Inferior parietal cortex (tissue), 1 donor: ENCODE data around the gene LRRC37B.
"Not testable (repeated sequence)": the region's sequence is repeated elsewhere in the genome, so short reads cannot be mapped to it uniquely, and the experiment has no call there.

ENCODE experiments used
- DNase-seq: peaks from one replicate; pipeline ENCODE4 v3.0.0-alpha.2; 2016; ENCODE audit errors: extremely low spot score

LRRC37B gene

DNA sequence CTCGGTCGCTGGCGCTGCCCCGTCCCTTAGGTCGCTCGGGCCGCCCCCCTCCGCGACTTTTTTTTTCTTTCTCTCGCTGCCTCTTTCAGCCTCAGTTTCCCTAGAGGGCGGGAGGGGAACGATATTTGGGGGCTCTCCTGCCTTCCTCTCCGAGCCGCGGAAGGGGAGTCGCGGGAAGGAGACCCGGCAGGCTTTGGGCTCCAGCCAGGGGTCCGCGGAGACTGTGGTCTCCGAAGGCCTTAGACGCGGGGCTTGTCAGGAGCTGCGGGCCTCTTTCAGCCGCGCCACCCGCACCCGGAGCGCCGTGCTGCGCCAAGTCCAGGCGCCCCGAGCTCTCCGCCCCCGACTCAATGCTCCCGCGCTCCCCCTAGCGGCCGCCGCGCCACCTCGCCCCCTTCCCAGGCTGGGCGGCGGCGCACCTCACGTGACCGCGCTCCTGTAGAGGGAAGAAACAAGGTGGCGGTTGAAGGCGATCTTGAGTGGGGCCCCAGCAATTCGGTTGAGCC, at the start of gene LRRC37B:
Gene LRRC37B, plus strand, starts transcription at position 427 of the 506 bp plus-strand sequence. CDS start 14,010 bp downstream, outside the sequence.
- DNase-seq = peak; percentile 83

DNA sequence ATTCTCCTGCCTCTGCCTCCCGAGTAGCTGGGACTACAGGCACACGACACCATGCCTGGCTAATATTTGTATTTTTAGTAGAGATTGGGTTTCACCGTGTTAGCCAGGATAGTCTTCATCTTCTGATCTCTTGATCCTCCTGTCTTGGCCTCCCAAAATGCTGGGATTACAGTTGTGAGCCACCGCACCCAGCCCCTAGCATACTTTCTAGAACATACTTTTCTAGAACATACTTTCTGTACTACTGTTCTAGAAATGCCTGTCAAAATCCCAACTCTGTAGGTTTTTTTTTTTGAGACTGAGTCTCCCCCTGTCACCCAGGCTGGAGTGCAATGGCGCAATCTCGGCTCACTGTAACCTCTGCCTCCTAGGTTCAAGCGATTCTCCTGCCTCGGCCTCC, 43.1 kb upstream of the LRRC37B start:
- DNase-seq = not testable (repeated sequence)

DNA sequence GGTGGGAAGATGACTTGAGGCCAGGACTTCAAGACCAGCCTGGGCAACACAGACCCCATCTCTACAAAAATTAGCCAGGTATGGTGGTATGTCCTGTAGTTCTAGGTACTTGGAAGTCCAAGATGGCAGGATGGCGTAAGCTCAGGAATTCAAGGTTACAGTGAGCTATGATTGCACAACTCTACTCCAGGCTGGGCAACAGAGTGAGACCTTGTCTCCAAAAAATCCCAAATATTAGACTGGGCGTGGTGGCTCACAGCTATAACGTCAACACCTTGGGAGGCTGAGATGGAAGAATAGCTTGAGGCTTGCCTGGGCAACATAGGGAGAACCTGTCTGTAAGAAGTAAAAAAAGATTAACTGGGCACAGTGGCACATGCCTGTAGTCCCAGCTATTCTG, 39.5 kb upstream of the LRRC37B start:
- DNase-seq = no peak

DNA sequence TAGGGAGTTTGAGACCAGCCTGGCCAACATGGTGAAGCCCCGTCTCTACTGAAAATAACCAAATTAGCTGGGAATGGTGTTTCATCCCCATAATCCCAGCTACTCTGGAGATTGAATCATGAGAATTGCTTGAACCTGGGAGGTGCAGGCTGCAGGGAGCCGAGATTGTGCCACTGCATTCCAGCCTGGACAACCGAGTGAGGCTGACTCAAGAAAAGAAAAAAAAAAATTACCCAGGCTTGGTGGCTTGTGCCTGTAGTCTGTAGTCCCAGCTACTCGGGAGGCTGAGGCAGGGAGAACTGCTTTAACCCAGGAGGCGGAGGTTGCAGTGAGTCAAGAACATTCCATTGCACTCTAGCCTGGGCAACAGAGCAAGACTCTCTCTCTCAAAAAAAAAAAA, 36.8 kb upstream of the LRRC37B start:
- not testable (repeated sequence) for DNase-seq

DNA sequence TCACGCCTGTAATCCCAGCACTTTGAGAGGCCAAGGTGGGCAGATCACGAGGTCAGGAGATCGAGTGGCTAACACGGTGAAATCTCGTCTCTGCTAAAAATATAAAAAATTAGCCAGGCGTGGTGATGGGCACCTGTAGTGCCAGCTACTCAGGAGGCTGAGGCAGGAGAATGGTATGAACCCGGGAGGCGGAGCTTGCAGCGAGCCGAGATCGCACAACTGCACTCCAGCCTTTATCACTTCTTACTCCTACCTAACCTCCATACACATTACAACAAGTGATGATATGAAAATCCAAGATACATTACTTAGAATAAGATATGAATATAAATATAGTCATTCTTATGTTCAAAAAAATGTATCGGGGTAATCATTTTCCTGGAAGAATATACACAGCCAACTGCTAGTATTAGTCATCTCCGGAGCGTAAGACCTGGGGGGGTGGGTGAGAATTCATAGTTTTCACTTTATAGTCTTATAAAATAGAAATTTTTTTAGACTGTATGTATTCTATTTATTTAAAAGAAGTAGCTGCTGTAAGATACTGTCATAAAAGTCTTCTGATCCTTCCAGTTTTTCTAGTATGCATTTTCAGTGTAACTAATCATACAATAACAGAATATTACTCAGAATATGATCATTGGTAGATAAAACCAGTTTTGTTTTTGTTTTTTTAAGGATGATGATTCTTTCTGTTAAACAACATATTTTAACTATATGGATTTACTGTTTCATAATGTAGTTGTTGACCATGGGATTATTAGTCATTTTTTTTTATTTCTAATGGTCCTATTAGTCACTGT, 32.7 kb upstream of the LRRC37B start:
- not testable (repeated sequence) for DNase-seq

DNA sequence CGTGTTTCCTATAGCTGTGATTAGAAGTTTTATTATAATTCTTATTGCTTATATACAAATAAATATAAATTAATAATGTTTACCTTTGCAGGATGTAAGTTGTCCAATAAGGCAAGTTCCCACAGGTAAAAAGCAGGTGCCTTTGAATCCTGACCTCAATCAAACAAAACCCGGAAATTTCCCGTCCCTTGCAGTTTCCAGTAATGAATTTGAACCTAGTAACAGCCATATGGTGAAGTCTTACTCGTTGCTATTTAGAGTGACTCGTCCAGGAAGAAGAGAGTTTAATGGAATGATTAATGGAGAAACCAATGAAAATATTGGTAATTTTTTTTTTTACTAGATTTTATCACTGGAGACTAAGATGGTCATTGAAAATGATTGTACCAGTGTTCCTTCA, 31.8 kb upstream of the LRRC37B start:
- DNase-seq = not testable (repeated sequence)

DNA sequence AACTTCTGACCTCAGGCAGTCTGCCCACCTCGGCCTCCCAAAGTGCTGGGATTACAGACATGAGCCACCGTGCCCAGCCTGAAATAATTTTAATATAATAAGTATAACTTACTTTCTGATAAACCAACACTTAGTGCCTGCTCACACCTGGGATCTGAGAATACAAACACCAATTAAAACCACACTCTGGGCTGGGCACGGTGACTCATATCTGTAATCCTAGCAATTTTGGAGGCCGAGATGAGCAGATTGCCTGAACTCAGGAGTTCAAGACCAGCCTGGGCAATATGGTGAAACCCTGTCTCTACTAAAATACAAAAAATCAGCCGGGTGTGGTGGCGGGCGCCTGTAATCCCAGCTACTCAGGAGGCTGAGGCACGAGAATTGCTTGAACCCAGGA, 15.4 kb upstream of the LRRC37B start:
- not testable (repeated sequence) for DNase-seq

DNA sequence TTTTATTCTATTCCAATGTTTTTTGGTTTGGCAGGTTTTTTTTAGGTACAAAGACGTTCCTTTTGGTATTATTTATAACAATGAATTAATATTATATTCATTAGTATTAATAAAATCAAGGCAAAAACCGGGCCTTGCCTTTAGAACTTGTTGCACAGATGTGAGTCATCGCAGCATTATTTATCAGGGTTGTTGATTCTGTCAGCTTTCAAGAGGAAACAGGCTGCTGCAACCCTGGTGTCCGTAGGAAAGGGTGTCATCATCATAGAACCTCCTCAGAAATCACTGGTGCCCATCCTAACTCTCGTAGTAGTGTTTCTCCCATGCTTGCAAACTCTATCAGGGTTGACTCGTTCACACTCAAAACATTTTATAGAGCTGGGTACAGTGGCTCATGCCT, 10.2 kb upstream of the LRRC37B start:
- DNase-seq = no peak

DNA sequence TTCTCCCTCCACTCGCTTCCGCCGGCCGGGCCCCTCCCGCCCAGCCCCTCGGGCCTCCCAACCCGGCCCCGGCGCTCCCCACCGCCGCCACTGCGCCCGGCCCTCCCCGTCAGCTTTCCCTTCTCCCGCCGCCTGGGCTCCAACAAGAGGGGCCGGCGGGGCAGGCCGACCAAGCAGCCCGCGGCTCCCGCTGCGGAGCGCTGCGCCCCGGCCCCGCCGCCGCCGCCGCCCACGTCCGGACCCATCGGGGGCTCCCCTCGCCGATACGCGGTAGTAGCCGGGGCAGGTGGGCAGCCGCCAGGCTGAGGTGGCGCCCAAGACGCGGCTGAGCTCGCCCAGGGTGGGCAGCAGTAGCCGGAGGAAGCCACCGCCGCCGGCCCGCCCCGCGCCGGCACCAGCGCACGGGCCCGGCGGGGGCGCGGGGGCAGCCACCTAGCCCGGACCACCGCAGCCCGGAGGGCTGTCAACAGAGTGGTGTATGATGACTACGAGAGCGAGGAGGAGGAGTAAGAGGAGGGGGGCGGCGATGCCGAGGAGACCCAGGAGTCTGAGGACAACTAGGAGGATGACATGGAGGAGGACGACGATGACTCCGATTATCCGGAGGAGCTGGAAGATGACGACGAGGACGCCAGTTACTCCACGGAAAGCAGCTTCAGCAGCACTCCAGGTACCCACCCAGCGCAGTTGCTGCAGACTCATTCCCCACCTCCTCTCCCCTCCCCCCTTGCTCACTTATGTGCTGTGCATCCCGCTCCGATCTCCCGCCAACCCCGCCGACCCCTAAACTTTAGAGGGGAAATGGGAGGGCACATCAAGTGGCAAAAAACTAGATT, 498 bp downstream of the LRRC37B start:
- peak; percentile 44 for DNase-seq

DNA sequence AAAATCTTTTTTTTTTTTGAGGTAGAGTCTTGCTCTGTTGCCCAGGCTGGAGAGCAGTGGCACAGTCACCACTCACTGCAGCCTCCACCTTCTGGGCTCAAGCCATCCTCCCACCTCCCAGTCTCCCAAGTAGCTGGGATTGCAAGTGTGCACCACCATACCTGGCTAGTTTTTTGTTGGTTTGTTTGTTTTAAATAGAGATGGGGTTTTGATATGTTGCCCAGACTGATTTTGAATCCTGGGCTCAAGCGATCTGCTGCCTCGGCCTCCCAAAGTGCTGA, 2.0 kb downstream of the LRRC37B start:
- DNase-seq = no peak

DNA sequence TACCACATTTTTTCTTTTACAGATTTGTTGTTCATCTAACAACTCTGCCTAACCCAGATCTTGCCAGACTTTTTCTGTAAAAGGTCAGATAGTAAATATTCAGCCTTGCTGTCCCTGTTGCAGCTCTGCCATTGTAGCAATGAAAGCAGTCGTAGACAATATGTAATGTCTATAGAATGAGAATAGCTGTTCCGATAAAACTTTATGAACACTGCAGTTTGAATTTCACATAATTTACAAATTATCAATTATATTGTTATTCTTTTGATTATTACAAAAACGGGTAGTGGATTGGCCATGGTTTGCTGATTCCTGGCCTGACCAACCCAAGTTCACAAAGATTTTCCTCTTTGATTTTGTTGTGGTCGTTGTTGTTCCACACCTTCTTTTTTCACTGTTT, 2.9 kb downstream of the LRRC37B start:
- DNase-seq = no peak

DNA sequence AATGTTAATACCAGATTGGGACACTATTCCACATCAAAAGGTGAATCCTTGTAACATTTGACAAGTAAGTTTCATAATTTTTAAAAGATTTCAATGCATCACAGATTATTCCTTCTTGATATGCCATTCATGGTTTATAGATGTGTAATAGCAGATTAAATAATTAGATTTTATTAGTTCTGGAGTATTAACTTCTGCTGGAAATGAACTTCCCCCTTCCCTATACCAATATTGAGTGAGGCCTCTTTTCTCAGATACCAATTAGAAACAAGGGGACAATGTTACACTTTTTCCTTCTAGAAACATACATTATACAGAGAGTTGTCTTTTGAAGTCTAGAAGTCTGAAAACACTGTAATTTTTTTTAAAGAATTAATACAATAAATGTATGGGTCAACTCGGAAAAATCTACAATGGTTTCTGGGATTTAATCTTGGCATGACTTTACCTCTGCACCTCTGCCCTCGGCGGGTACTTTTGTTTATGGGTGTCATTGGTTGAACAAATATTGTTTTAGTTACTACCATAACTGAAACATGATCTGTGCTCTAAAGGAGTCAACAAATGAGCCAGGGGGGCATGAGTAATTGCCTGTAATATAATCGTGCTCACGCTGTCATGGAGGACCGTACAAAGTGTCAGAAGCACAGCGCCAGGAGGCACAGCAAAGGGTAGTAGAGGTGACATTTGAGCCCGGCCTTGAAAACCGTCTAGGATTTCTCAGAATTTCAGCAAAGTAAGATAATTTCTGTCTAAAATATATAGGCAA, 8.2 kb downstream of the LRRC37B start:
- DNase-seq = no peak

DNA sequence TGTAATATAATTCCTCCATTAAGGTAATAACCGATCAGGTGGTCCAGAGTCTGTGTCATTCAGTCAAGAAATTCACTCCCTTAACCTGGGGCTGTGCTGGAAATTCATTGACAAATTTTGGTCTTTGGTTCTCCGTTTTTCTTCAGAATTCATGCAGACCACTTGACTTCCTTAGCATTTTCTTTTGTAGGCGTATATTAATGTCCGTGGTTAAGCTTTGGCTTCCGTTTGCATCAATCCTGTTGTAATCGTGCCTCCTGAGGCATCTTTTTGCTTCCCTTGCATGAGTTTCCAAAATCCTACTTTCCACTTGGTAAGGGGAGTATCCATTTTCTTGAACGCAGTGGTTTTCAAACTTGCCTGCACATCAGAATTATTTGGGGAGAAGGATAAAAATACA, 9.0 kb downstream of the LRRC37B start:
- DNase-seq = no peak

DNA sequence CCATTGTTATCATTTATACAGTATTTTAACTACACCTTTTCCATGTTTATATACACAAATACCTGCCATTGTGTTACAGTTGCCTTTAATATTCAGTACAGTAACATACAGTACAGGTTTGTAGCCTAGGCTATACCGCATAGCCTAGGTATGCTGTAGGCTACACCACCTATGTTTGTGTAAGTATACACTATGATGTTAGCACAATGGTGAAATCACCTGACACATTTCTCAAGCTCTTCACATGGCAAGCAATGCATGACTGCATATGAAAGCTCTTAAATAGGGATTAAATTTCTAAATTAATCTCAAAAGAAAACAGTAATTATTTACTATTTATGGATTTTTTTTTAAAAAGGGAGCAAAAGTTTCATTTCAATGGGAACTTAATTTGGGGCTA, 12.0 kb downstream of the LRRC37B start:
- no peak for DNase-seq

DNA sequence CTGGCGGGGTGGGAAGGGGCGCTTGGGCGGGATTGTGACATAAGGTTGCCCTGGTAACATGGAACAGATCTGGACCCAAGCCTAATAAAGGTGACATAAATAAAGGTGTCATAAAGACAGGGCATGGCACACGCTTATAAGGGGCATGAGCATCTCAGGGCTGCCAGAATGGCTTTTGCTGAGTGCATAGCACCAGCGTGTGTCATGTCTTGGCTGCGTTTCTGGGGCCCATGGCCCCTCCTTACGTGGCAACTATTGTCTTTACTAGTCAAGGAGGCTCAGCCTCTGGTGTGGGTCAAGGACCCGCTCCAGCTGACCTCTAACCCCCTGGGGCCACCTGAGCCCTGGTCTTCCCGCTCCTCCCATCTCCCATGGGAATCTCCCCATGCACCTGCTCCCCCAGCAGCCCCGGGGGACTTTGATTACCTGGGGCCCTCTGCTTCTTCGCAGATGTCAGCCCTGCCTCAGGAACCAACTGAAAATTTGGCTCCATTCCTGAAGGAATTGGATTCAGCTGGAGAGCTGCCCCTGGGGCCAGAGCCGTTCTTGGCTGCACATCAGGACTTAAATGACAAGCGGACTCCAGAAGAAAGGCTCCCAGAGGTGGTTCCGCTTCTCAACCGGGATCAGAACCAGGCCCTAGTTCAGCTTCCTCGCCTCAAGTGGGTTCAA, 13.9 kb downstream of the LRRC37B start:
- DNase-seq = no peak

DNA sequence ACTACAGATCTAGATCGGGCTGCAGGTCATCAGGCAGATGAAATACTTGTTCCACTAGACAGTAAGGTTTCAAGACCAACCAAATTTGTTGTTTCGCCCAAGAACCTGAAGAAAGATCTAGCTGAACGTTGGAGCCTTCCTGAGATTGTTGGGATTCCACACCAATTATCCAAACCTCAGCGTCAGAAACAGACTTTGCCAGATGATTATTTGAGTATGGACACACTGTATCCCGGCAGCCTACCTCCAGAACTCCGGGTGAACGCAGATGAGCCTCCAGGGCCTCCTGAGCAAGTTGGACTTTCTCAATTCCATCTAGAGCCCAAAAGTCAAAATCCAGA, 14.4 kb downstream of the LRRC37B start:
- DNase-seq = no peak

DNA sequence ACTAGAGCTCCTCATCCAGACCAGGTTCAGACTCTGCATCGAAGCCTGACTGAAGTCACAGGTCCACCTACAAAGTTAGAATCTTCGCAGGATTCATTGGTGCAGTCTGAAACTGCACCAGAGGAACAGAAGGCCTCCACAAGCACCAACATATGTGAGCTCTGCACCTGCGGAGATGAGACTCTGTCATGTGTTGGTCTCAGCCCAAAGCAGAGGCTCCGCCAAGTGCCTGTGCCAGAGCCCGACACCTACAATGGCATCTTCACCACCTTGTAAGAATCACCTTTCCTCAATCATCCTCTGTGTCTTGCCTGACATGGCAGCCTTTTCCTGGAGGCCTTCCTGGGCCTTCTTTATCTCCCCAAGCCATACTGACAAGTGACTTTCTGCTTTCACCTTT, 15.4 kb downstream of the LRRC37B start:
- not testable (repeated sequence) for DNase-seq

DNA sequence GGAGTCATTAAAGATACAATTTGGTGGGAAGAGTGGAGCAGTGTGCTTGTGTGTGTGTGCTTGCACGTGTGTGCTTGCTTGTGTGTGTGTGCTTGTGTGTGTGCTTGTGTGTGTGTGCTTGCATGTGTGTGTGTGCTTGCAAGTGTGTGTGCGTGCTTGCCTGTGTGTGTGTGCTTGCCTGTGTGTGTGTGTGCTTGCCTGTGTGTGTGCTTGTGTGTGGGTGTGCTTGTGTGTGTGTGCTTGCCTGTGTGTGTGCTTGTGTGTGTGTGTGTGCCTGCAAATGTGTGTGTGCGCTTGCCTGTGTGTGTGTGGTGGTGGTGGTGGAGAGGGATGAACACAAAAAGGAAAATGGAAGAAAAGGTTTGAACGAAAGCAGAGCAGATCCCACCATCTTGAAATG, 20.1 kb downstream of the LRRC37B start:
- DNase-seq = not testable (repeated sequence)

DNA sequence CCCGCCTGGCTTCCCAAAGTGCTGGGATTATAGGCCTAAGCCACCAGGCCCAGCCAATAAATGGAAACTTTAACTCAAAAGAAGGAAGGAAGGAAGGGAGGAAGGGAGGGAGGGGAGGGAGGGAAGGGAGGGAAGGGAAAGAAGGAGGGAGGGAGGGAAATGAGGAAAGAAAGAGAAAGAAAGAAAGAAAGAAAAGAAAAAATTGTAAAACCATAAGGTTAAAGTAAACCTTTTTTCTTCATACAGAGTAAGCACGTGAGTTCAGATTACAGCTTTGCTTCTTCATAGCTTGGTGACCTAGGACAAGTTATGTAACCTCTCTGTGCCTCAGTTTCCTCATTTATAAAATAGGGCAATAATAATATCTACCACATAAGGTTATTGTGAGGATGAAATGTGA, 26.0 kb downstream of the LRRC37B start:
- DNase-seq = no peak

DNA sequence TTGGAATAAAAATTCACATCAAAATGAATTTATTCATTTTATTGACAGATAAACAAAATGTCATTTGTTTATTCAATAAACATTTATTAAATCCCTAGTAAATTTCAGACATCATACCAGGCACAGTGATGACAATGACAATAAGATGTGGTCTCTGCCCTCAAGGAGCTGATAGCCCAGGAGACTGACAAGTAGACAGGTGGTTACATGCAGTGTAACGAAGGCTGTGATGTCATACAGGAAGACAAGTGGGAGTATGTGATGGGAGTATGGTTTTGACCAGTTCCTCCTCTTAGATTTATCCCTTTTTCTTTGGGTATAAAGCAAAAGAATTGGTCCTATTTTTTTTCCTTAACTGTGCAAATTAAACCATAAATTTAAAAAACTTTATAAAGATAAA, 26.6 kb downstream of the LRRC37B start:
- DNase-seq = not testable (repeated sequence)

DNA sequence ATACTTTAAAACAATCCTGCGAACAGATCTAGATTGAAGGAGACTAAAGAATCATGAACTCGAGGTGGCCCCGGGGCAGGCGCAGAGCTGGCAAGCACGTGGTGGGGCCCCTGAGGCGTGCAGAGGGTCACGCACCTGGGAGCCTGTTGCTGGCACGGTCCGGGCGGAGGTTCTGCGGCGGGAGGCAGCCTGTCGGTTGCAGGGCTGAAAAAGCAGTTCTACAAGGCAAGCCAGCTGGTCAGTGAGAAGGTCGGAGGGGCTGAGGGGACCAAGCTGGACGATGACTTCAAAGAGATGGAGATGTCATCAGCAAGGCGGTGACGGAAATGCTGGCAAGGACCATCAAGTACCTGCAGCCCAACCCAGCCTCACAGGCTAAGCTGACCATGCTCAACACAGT, 33.1 kb downstream of the LRRC37B start:
- not testable (repeated sequence) for DNase-seq
